Activated T-cell treated with anti-CD3 and anti-CD28 coated beads for 48 hours (primary cell): ENCODE data around the gene MB21D2.
"Not testable (repeated sequence)": the region's sequence is repeated elsewhere in the genome, so short reads cannot be mapped to it uniquely, and the experiment has no call there.

Source experiments
- DNase-seq: peaks from one replicate; pipeline ENCODE4 v3.0.0-alpha.2; 2020; ENCODE audit warnings: low read depth

The MB21D2 gene, protein sequence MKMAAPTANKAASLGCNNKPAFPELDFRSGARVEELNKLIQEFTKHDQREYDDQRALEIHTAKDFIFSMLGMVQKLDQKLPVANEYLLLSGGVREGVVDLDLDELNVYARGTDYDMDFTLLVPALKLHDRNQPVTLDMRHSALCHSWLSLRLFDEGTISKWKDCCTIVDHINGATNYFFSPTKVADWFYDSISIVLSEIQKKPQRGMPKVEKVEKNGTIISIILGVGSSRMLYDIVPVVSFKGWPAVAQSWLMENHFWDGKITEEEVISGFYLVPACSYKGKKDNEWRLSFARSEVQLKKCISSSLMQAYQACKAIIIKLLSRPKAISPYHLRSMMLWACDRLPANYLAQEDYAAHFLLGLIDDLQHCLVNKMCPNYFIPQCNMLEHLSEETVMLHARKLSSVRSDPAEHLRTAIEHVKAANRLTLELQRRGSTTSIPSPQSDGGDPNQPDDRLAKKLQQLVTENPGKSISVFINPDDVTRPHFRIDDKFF

DNA sequence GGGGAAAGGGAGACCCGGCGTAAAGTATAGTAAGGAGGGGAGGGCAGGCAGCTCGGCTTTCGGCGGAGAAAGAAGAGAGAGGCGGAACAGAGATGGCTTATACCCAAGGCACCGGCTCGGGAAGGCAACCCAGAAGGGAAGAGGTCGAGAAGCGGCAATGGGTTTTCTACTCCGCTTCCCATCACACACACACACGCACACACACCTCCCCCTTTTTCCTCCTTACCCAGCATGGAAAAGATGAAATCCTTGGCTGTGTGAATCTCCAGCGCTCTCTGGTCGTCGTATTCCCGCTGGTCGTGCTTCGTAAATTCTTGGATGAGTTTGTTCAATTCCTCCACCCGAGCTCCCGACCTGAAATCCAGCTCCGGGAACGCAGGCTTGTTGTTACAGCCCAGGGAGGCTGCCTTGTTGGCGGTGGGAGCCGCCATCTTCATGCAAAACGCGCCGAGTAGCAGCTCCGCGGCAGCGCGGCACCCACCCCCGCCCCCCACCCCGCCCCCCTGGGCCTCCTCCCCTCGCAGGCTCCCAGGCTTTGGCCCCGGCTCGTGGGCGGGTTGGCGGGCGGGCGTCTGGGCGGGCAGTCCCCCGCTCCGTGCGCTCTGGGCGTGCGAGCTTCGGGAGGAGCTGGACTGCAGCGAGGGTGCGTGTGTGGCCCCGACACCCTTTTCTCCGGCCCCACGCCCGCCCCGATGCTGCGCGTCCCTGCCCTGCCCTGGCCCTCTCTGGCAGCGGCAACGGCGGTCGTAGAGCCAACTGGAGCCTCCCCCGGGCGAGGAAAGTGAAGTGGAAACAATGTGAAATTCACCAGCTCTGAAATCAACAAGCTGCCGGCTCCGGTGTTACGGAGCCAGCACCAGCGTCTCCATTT lies at the start of gene MB21D2:
MB21D2 (minus strand) TSS at position 453 of the 871 bp plus-strand sequence; CDS start at position 437, 16 bp downstream.
- peak; percentile 49 for DNase-seq

- not testable (repeated sequence) for DNase-seq
Measured at GRCh38 chr3:192964959-192965719, 47.5 kb upstream of the MB21D2 start.

GRCh38 chr3:192959773-192960172 lies 42.1 kb upstream of the MB21D2 start:
- DNase-seq: no peak

- no peak for DNase-seq
Measured at GRCh38 chr3:192958219-192958872, 40.7 kb upstream of the MB21D2 start.

- peak; percentile 6 for DNase-seq
Measured at GRCh38 chr3:192957441-192958021, 39.9 kb upstream of the MB21D2 start.

- no peak for DNase-seq
Measured at GRCh38 chr3:192953926-192954325, 36.3 kb upstream of the MB21D2 start.

DNA sequence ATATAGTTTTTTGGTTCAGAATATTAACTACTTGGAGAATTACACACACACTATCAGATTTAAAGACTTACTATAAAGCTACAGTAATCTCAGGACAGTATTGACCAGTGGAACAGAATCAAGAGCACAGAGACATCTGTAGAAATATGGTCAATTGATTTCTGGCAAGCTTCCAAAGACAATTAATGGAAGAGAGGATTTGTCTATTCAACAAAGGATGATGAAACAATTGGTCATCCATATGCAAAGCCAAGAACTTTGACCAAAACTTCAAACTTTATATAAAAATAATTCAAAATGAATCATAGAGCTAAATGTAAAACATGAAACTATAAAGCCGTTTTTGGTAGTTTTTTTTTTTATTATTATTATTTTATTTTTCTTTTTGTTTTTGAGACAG lies 29.8 kb upstream of the MB21D2 start:
- DNase-seq: no peak

DNA sequence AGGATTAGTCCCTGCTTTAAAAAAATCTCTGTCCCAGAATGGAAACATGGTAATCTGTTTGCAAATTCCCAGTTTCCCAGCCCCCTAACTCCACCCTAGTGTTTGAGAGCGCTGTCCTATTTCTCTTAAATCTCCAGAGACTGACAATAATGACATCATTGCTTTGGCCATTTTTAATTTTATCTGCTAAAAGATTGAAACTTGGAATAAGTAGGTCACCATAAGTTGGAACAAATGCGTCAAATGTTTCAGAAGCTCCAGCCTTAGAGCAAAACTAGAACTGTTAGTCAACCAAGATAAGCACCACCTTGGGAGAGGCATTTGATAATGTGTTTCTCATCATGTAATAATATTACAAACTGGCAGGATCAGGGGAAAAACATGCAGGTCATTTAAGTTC lies 25.7 kb upstream of the MB21D2 start:
- DNase-seq: no peak

DNA sequence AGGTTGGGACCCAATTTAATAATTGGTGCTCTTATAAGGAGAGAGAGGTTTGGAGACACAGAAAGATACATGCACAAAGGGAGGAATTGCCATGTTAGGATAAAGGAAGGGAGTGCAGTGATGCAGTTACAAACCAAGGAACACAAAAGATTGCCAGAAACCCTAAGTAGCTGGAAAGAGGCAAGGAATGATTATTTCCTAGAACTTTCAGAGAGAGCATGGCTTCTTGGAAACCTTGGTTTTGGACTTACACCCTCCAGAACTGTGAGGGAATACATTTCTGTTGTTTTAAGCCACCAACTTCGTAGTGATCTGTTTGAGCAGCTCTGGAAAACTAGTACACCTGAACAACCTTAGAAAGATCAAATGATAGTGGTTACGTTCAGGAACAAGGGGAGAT lies 25.0 kb upstream of the MB21D2 start:
- no peak for DNase-seq

- no peak for DNase-seq
Measured at GRCh38 chr3:192940129-192940528, 22.5 kb upstream of the MB21D2 start.

DNA sequence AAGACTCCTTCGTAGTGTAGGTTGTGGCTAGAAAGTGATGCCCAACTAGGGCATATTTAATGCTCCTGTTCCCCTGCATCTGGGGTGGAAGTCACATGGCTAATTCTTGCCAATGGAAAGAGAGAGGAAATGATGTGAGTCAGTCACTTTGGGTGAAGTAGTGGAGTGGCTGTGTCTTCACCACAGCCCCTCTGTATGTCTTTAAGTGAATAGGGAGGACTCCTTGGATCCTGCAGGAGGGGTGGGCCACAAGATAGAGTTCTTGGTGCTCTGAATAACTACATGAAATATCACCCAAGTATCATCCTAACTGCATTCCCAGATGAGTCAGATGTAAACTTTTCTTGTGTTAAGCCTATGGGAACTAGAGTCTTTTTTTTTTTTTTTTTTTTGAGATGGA lies 17.8 kb upstream of the MB21D2 start:
- no peak for DNase-seq

DNA sequence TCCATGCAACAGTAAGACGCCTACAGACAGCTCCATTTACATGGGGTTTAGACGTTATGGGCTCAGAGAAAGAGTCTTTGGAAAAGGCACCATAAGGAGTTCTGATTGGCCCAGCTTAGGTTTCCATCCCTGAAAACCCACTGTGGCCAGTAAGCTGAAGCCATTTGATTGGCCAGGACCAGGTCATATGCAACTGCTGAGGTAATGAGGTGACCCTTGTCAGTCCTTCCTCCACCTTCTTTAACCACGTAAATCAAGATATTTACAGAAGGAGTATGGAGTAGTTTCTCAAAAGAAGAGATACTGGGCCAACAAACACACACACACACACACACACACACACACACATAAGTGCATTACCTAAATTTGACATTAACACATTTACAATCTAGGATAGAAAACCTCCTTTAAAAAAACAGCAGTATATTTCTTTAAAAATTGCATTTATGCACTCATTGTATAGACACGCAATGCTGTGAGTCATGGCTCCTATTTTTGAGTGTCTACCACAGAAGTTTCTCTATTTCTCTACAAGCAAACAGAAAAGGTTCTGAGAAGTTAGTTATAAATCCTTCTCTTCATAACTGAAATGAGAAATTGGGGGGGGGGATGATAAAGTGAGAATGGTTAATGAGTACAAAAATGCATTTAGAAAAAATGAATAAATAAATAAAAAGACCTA lies 16.3 kb upstream of the MB21D2 start:
- no peak for DNase-seq

- no peak for DNase-seq
Measured at GRCh38 chr3:192933259-192933658, 15.6 kb upstream of the MB21D2 start.

GRCh38 chr3:192931825-192932224 lies 14.2 kb upstream of the MB21D2 start:
- DNase-seq: no peak

- DNase-seq: no peak
Measured at GRCh38 chr3:192930577-192930976, 12.9 kb upstream of the MB21D2 start.

DNA sequence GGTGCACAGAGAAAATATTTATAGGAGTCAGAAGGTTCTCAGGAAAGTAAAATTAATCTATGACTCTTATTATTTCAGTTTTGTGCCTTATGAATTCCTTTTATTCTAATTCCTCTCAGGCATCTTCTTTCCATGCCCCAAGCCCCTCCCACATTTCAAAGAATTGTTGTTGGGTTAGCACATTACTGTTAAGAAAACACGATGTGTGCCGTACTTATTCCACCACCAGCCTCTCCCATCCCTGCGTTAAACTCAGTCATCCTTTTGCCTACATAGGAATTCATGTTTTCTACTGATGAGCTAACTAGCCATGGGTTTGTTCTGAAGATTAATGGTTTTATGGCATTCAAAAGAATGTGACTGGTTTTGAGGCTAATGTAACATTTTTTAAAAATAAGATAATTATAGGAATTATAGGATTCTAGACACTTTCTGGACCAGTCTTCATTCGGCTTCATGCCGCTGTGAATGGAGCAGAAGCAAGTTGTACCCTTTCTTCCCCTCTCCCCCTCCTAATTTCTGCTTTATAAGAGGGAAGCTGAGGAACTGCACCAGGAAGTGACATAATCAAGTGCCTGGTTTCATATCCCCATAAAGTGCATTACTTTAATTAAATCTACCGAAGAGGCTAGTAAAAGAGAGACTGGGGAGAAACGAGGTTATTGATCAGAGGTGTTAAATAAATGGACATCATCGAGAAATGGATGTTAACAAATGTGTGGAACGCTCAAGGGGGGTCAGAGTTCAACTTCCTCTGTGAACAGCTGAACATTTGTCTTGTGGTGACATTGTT lies 12.3 kb upstream of the MB21D2 start:
- no peak for DNase-seq

- DNase-seq: no peak
Measured at GRCh38 chr3:192929146-192929545, 11.5 kb upstream of the MB21D2 start.

- no peak for DNase-seq
Measured at GRCh38 chr3:192928720-192929119, 11.1 kb upstream of the MB21D2 start.

DNA sequence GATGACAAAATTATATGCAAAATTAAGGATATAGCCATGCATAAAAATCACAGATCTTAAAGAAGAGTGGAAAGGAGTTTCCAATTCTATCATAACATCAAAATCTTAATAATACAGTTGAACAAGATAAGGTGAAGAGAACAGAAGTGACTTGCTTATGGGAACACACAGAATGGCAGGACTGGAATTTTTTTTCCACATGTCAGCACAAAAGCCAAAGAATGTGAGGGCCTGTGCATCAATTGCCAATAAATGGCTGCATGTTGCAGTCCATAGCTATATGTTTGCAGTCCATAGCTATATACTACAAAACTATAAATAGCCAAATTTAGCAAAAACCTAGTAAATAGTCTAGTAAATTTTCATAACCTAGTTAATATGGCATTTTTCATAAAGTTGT lies 10.4 kb upstream of the MB21D2 start:
- DNase-seq: no peak

DNA sequence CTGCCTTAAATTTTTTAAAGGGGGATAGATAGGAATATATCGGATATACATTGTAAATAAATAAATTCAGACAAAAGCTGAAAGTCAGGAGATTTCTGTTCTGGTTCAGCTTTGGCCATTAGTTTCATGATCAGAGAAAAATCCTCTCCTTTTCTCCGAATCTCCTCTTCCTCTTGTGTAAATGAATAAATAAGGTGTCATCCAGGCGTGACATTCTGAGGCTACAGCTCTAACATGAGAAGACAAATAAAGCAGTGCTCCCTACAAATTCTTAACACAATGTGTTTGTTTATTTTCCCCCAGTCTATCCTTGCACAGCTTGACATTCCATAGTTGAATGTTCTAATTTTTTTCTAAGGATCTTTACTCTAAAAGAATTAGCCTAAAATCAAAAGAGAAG lies 9.4 kb upstream of the MB21D2 start:
- DNase-seq: no peak
